ENCODE data around the gene LYZL4. TPM values are rescaled to one million over a fixed set of nuclear protein-coding genes. Genes with fewer than 3 reads are reported as not detected.

The LYZL4 gene
- total and polyA plus RNA-seq, 4 donors, result not detected

DNA sequence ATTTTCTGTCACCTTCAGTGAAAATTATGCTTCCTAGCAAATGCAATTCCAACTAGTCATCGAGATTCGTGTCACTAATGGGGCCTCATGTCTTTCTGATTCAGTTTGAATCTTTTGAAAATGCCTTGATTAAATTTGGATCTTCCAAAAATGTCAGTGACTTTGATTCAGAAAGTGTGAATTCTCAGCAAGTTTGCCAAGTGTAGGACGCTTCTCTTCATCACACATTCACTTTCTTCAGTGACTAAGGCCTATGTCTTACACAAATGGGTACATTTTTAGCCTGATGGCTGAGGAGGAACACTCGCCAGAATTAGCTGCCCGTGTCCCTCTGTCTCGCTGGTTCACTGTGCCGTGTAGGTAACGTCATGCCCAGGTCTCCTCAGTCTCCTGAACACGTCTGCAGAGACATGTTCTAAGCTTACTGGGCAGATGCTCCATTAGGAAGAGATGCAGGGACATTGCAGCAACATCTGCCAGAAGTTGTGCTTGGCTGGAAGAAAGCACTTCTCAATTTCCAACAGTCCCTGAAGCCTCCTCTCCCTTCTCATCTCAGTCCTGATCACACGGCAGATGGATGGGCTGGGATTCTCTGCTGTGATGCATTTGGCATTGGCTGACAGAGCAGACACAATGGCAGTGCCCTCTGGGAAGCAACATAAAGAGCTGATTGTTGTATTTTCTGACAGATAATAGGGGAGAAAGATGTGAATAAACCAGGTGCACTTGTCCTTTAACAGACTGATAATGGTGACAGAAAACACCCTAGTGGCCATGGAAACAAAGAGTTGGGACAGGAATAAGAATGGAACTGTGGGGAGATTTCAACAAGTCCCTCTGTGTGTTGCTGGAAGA lies 29.1 kb upstream of the LYZL4 start (continued):
- no peak for TF ChIP-seq GABPA (IDR thresholded peaks at IDR 0.05 in 1 of 2, conservative IDR thresholded peaks at IDR 0.05 in 1 of 2)

DNA sequence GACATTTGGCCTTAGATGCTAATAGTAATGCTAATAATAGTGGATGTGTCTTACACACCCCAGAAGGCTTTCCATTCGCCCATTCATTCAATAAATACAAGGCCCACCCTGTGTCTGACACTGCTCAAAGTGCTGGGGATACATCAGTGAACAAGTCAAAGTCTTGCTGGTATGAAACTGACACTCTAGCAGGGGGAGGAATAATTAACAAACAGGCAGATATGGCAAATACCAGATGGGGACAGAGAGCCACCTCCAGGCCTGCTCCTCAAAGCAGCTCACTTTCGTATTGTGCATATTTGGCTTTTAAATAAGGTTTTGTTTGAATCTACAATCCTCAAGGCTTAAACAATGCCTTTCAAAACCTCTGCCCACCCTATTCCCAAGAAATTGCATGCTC lies 28.3 kb upstream of the LYZL4 start:
- WGBS, result 85% methylated on average over 2 of the region's 2 CpGs

More for the DNA sequence above, 28.3 kb upstream of the LYZL4 start:
- Histone ChIP-seq H3K4me1 (ENCODE audit: control insufficient read depth in 4 of 4, insufficient read depth in 4 of 4, low read length in 3 of 4) (peaks cover 0 to 2% (median 0%) of the 10 kb centered on the region in 4 donors), H3K9me3 (ENCODE audit: control insufficient read depth in 4 of 4, low read length in 3 of 4) (no peaks in the 10 kb centered on the region), H3K27me3 (ENCODE audit: control insufficient read depth in 4 of 4, insufficient read depth in 4 of 4, low read length in 3 of 4) (peaks cover 0 to 3% (median 0%) of the 10 kb centered on the region in 4 donors), H3K27ac (ENCODE audit: low read depth in 1 of 2, low read length in 2 of 2) (no peak overlapping the region), H3K36me3 (ENCODE audit: control insufficient read depth in 4 of 4, insufficient read depth in 3 of 4, low read depth in 1 of 4, low read length in 3 of 4) (no peaks in the 10 kb centered on the region), H3K4me3 (ENCODE audit: low read depth in 1 of 3, low read length in 3 of 3) (no peak overlapping the region), H3K9ac (ENCODE audit: low read depth in 1 of 2, low read length in 2 of 2) (no peak overlapping the region)
- TF ChIP-seq EGR1 (IDR thresholded peaks at IDR 0.05; ENCODE audit: low read depth in 2 of 2) (no peak), HNF4A (conservative IDR thresholded peaks at IDR 0.05) (no peak), FOXA2 (IDR thresholded peaks at IDR 0.05) (no peak), YY1 (IDR thresholded peaks at IDR 0.05) (no peak), RAD21 (IDR thresholded peaks at IDR 0.05) (no peak), SP1 (IDR thresholded peaks at IDR 0.05) (no peak), FOXA1 (IDR thresholded peaks at IDR 0.05) (no peak), NR2F2 (IDR thresholded peaks at IDR 0.05) (no peak), JUND (IDR thresholded peaks at IDR 0.05) (no peak), TAF1 (conservative IDR thresholded peaks at IDR 0.05) (no peak), RXRA (IDR thresholded peaks at IDR 0.05) (no peak), HNF4G (IDR thresholded peaks at IDR 0.05) (no peak)
- TF ChIP-seq, protein P1, sequence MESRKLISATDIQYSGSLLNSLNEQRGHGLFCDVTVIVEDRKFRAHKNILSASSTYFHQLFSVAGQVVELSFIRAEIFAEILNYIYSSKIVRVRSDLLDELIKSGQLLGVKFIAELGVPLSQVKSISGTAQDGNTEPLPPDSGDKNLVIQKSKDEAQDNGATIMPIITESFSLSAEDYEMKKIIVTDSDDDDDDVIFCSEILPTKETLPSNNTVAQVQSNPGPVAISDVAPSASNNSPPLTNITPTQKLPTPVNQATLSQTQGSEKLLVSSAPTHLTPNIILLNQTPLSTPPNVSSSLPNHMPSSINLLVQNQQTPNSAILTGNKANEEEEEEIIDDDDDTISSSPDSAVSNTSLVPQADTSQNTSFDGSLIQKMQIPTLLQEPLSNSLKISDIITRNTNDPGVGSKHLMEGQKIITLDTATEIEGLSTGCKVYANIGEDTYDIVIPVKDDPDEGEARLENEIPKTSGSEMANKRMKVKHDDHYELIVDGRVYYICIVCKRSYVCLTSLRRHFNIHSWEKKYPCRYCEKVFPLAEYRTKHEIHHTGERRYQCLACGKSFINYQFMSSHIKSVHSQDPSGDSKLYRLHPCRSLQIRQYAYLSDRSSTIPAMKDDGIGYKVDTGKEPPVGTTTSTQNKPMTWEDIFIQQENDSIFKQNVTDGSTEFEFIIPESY (IDR thresholded peaks at IDR 0.05), result no peak
- TF ChIP-seq, protein P2, sequence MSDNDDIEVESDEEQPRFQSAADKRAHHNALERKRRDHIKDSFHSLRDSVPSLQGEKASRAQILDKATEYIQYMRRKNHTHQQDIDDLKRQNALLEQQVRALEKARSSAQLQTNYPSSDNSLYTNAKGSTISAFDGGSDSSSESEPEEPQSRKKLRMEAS (IDR thresholded peaks at IDR 0.05), result no peak
- TF ChIP-seq, protein P3, sequence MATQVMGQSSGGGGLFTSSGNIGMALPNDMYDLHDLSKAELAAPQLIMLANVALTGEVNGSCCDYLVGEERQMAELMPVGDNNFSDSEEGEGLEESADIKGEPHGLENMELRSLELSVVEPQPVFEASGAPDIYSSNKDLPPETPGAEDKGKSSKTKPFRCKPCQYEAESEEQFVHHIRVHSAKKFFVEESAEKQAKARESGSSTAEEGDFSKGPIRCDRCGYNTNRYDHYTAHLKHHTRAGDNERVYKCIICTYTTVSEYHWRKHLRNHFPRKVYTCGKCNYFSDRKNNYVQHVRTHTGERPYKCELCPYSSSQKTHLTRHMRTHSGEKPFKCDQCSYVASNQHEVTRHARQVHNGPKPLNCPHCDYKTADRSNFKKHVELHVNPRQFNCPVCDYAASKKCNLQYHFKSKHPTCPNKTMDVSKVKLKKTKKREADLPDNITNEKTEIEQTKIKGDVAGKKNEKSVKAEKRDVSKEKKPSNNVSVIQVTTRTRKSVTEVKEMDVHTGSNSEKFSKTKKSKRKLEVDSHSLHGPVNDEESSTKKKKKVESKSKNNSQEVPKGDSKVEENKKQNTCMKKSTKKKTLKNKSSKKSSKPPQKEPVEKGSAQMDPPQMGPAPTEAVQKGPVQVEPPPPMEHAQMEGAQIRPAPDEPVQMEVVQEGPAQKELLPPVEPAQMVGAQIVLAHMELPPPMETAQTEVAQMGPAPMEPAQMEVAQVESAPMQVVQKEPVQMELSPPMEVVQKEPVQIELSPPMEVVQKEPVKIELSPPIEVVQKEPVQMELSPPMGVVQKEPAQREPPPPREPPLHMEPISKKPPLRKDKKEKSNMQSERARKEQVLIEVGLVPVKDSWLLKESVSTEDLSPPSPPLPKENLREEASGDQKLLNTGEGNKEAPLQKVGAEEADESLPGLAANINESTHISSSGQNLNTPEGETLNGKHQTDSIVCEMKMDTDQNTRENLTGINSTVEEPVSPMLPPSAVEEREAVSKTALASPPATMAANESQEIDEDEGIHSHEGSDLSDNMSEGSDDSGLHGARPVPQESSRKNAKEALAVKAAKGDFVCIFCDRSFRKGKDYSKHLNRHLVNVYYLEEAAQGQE (IDR thresholded peaks at IDR 0.05), result no peak
- TF ChIP-seq, protein P4, sequence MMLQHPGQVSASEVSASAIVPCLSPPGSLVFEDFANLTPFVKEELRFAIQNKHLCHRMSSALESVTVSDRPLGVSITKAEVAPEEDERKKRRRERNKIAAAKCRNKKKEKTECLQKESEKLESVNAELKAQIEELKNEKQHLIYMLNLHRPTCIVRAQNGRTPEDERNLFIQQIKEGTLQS (IDR thresholded peaks at IDR 0.05), result no peak
- TF ChIP-seq, protein P5, sequence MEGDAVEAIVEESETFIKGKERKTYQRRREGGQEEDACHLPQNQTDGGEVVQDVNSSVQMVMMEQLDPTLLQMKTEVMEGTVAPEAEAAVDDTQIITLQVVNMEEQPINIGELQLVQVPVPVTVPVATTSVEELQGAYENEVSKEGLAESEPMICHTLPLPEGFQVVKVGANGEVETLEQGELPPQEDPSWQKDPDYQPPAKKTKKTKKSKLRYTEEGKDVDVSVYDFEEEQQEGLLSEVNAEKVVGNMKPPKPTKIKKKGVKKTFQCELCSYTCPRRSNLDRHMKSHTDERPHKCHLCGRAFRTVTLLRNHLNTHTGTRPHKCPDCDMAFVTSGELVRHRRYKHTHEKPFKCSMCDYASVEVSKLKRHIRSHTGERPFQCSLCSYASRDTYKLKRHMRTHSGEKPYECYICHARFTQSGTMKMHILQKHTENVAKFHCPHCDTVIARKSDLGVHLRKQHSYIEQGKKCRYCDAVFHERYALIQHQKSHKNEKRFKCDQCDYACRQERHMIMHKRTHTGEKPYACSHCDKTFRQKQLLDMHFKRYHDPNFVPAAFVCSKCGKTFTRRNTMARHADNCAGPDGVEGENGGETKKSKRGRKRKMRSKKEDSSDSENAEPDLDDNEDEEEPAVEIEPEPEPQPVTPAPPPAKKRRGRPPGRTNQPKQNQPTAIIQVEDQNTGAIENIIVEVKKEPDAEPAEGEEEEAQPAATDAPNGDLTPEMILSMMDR (IDR thresholded peaks at IDR 0.05; ENCODE audit: low read depth, low read length, missing input control), result no peak
- DNase-seq (ENCODE audit: low spot score), result no peak

All from liver (tissue), 9 donors.